Muscle layer of duodenum (tissue), 2 donors: ENCODE results near the gene MACO1.

Source experiments
- H3K27ac ChIP-seq: one replicate; pipeline ENCODE4 v1.7.0; 2013; ENCODE audit warnings: mild to moderate bottlenecking, low read length
- H3K27me3 ChIP-seq: one replicate; pipeline ENCODE4 v1.7.0; 2013; ENCODE audit warnings: low read depth, mild to moderate bottlenecking, control low read depth, low read length
- H3K36me3 ChIP-seq, 2 donors: one replicate each; pipeline ENCODE4 v1.7.0; 2013; ENCODE audit warnings: low read length in 2 of 2, control low read depth in 1 of 2, mild to moderate bottlenecking in 1 of 2; ENCODE audit not compliant: insufficient read depth in 2 of 2, control insufficient read depth in 1 of 2
- H3K4me1 ChIP-seq, 2 donors: one replicate each; pipeline ENCODE4 v1.7.0; 2013; ENCODE audit warnings: low read length in 2 of 2, mild to moderate bottlenecking in 2 of 2, control low read depth in 1 of 2, moderate library complexity in 1 of 2; ENCODE audit not compliant: insufficient read depth in 2 of 2, control insufficient read depth in 1 of 2
- H3K4me3 ChIP-seq, 2 donors: one replicate each; pipeline ENCODE4 v1.7.0; 2013; ENCODE audit warnings: low read length in 2 of 2, low read depth in 1 of 2, mild to moderate bottlenecking in 1 of 2
- H3K9me3 ChIP-seq, 2 donors: one replicate each; pipeline ENCODE4 v1.7.0; 2013; ENCODE audit warnings: low read length in 2 of 2, control low read depth in 1 of 2, mild to moderate bottlenecking in 1 of 2; ENCODE audit not compliant: control insufficient read depth in 1 of 2
- donor health status: healthy.

MACO1 gene

GRCh38 chr1:25517476-25518394, 87.0 kb downstream of the MACO1 start:
- peaks cover 0 to 3% of the 10 kb centered on the region in 2 donors for H3K9me3 ChIP-seq
- no peaks in the 10 kb centered on the region for H3K4me1 ChIP-seq
- no peak overlapping the region for H3K4me3 ChIP-seq
- H3K27me3 ChIP-seq: no peaks in the 10 kb centered on the region
- H3K36me3 ChIP-seq: no peaks in the 10 kb centered on the region
- H3K27ac ChIP-seq: no peak overlapping the region

GRCh38 chr1:25519624-25520023, 88.9 kb downstream of the MACO1 start:
- Histone ChIP-seq H3K4me3 (no peak overlapping the region), H3K36me3 (no peaks in the 10 kb centered on the region), H3K9me3 (no peaks in the 10 kb centered on the region), H3K4me1 (no peaks in the 10 kb centered on the region), H3K27me3 (no peaks in the 10 kb centered on the region), H3K27ac (no peak overlapping the region)

DNA sequence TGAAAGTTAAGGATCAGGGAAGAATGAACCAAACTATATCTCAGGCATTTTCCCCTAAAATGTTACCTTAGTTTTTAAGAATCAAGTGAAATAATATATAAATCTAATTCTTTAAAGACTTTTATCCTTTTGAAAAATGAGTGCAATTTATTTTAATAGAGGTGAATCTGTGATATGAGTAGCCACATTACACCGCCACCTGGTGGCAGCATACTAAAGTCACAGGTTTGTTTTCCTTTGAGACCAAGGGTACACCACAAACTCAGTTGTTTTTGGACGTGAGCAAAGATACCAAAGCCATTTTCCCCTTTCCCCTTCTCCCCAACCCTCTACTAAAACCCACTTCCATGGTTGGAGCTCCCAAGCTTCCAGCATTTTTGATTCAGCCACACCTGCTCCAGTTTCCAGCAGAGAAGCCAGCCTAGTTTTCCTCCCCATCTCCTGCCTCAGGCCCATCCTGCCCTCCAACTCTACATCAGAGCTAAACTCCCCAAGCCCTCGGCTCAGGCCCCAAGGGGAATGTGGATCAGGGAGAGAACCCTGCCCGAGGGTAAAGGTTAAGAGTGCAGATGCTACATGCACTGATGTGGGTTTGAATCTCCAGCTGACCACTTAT, 89.9 kb downstream of the MACO1 start:
- no peaks in the 10 kb centered on the region for H3K27me3 ChIP-seq
- peaks cover 0 to 7% of the 10 kb centered on the region in 2 donors for H3K9me3 ChIP-seq
- no peaks in the 10 kb centered on the region for H3K4me1 ChIP-seq
- no peak overlapping the region for H3K4me3 ChIP-seq
- no peak overlapping the region for H3K27ac ChIP-seq
- H3K36me3 ChIP-seq: no peaks in the 10 kb centered on the region

- no peaks in the 10 kb centered on the region for H3K4me1 ChIP-seq
- H3K9me3 ChIP-seq: peaks cover 0 to 7% of the 10 kb centered on the region in 2 donors
- H3K27ac ChIP-seq: no peak overlapping the region
- H3K4me3 ChIP-seq: no peak overlapping the region
- H3K27me3 ChIP-seq: no peaks in the 10 kb centered on the region
- H3K36me3 ChIP-seq: no peaks in the 10 kb centered on the region
Observed at GRCh38 chr1:25522031-25522655, 91.4 kb downstream of the MACO1 start.

DNA sequence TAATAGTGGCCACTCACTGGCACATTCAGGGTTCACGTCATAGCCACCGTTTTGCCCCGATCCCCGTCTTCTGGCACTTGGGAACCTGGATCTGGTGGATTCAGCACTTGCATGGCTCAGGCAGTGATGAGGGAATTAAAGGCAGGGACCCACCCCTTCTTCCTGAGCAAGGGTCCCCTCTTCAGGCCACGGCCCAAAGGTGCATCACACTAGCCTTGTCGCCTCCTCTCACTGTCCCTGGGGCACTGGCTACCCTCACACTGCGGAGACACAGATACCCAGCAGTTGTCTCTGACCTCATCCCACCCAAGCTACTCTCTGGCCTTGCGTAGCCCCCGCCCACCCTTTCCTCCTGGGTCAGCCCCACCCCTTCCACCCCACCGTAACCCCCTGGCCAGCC, 92.8 kb downstream of the MACO1 start:
- Histone ChIP-seq H3K9me3 (peaks cover 0 to 7% of the 10 kb centered on the region in 2 donors), H3K4me3 (no peak overlapping the region), H3K36me3 (no peaks in the 10 kb centered on the region), H3K27ac (no peak overlapping the region), H3K4me1 (no peaks in the 10 kb centered on the region), H3K27me3 (no peaks in the 10 kb centered on the region)

- Histone ChIP-seq H3K36me3 (no peaks in the 10 kb centered on the region), H3K4me3 (no peak overlapping the region), H3K27me3 (no peaks in the 10 kb centered on the region), H3K27ac (no peak overlapping the region), H3K4me1 (no peaks in the 10 kb centered on the region), H3K9me3 (peaks cover 0 to 7% of the 10 kb centered on the region in 2 donors)
Observed at GRCh38 chr1:25524568-25525360, 94.1 kb downstream of the MACO1 start.

- peaks cover 0 to 7% of the 10 kb centered on the region in 2 donors for H3K9me3 ChIP-seq
- no peak overlapping the region for H3K27ac ChIP-seq
- H3K4me1 ChIP-seq: no peaks in the 10 kb centered on the region
- no peaks in the 10 kb centered on the region for H3K36me3 ChIP-seq
- H3K4me3 ChIP-seq: no peak overlapping the region
- H3K27me3 ChIP-seq: no peaks in the 10 kb centered on the region
Observed at GRCh38 chr1:25525361-25525688, 94.6 kb downstream of the MACO1 start.

- H3K36me3 ChIP-seq: no peaks in the 10 kb centered on the region
- no peaks in the 10 kb centered on the region for H3K27me3 ChIP-seq
- no peaks in the 10 kb centered on the region for H3K4me1 ChIP-seq
- H3K9me3 ChIP-seq: peaks cover 0 to 7% of the 10 kb centered on the region in 2 donors
- H3K27ac ChIP-seq: no peak overlapping the region
- H3K4me3 ChIP-seq: no peak overlapping the region
Observed at GRCh38 chr1:25526753-25527152, 96.1 kb downstream of the MACO1 start.

DNA sequence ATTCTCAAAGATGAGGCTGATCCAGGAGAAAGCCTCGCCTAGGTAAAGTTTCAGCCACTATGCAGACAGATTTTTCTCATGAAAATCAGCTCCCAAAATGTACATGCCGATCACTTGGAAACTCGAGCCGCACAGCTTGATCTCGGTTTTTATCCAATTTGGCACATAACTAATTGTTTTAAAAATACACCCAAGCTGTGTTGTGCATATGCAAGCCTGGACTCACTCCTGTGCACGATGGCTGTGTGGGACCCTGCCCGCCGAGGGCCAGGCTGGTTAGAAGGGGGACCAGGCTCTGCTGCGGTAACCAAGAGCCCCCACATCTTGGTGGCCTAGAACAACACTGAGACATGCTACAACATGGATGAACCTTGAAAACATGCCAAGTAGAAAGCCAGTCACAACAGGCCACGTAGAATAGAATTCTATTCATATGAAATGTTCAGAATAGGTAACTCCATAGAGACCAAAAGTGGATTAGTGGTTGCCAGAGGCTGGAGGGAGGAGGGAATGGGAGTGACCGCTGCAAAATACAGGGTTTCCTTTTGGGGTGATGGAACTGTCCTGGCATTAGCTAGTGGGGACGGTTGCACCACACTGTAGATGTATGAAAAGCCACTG, 96.6 kb downstream of the MACO1 start:
- H3K27me3 ChIP-seq: no peaks in the 10 kb centered on the region
- no peak overlapping the region for H3K4me3 ChIP-seq
- H3K36me3 ChIP-seq: no peaks in the 10 kb centered on the region
- H3K9me3 ChIP-seq: peaks cover 0 to 7% of the 10 kb centered on the region in 2 donors
- no peaks in the 10 kb centered on the region for H3K4me1 ChIP-seq
- H3K27ac ChIP-seq: no peak overlapping the region

- H3K4me3 ChIP-seq: no peak overlapping the region
- no peaks in the 10 kb centered on the region for H3K27me3 ChIP-seq
- H3K27ac ChIP-seq: no peak overlapping the region
- no peaks in the 10 kb centered on the region for H3K4me1 ChIP-seq
- H3K9me3 ChIP-seq: peaks cover 0 to 7% of the 10 kb centered on the region in 2 donors
- H3K36me3 ChIP-seq: no peaks in the 10 kb centered on the region
Observed at GRCh38 chr1:25527946-25528595, 97.4 kb downstream of the MACO1 start.
